ENCODE results near the gene PEF1.
A peak's percentile ranks its signal among the peaks of the same experiment; 100 is the strongest.
"Not testable (repeated sequence)": the region's sequence is repeated elsewhere in the genome, so short reads cannot be mapped to it uniquely, and the experiment has no call there.

Gene PEF1

DNA sequence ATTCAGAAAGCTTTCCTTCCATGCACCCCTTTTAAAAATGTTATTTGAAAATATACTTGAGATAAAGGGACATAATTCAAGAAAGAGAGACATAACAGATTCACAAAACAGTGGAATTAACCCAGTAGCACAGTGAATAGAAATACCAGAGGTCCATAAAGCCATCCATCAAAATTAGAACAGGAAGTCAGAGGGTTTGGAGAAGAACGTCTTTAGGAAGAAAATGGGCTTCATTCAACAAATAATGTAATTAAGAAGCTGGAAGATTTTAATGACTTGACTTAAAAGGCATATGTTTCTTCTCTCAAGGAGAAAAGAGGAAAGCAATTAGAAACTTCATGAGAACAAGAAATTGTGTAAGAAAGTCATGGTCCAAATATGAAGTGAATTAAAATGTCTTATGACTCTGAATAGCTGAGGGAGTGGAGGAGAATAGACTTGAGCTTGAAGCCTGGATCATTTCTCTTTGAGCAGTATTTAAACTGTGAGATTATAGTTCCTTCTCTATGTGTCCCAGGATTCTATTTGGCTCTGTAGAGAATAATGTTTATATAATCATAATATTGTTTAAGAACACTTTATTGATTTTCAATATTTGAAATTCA, 35.1 kb downstream of the PEF1 start:
- no peak for DNase-seq (ENCODE audit: low spot score)

DNA sequence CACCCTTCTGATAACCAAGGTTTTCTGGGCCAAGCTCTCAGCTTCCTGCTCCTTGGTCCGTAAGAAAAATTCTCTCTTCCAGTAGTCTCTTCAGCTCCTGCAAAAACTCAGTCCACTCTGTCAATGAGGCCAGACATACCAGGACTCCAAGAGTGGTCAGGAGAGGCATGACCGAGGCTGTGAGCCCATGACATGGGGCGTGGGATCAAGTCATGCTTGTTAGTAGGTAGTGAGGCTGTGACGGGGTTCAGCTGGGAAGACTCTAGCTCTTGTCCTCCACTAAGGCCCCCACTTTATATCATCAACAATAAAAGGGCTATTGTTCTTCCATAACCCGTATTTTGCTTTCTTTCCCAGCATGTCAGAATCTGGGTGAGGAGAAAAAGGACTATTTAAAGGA, 37.3 kb downstream of the PEF1 start:
- DNase-seq (ENCODE audit: low spot score) = no peak

DNA sequence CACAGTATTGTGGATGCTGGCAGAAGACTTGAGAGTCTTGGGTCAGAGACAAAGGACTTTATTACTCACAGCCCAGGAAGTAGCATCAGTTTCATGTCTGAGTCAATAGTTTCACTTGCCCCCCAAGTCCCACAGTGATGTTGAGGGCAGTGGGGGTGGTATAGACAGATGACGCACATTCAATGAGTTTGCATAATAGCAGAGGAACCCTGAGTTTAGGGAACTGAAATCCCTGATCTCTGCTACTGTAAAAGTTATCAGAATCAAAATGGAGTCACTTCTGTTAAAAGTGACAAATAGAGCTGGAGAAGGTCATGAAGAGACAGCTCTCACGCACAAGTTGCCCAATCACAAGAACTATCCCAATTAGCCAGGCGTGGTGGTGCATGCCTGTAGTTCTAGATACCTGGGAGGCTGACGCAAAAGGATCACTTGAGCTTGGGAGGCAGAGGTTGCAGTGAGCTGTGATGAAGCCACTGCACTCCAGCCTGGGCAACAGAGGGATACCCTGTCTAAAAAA, 38.7 kb downstream of the PEF1 start:
- peak; percentile 83 for DNase-seq (ENCODE audit: low spot score)

DNA sequence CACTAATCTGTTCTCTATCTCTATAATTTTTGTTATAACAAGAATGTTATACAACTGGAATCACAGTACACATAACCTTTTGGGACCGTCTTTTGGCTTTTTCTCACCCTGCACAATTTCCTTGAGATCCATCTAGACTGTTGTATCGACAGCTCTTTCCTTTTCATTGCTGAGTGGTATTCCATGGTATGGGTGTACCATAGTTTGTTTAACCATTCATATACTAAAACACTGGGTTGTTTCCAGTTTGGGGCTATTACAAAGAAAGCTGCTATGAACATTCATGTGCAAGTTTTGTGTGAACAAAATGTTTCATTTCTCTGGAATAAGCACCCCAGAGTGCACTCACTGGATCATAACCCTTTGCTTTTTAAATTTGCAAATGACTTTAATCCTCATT, 42.6 kb downstream of the PEF1 start:
- DNase-seq (ENCODE audit: low spot score) = no peak

DNA sequence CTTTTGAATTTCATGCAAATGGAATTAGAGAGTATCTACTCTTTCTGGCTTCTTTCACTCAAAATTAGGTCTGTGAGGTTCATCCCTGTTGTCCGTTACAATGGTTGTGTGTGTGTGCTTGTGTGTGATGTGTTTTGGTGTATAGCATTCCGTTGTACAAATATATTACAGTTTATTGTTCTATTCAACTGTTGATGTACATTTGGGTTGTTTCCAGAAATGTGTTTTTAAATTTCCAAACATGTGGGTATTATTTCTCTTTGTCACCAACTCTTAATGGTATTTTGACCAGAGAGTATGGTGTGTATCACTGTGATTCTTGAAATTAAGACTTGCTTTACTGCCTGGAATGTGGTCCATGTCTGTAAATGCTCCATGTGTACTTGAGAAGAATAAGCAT, 44.0 kb downstream of the PEF1 start:
- DNase-seq (ENCODE audit: low spot score) = no peak

DNA sequence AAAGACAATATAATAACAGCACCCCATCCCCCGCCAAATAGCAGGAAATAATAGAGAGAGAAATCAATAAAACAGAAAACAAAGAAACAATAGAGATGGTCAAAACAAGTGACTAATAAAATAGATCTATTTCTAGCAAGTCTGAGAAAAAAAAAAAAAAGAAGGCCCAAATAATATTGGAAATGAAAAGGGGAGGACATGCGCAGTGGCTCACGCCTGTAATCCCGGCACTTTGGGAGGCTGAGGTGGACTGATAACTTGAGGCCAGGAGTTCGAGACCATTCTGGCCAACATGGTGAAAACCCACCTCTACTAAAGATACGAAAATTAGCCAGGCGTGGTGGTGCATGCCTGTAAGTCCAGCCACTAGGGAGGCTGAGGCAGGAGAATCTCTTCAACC, 45.7 kb downstream of the PEF1 start:
- DNase-seq (ENCODE audit: low spot score) = no peak

DNA sequence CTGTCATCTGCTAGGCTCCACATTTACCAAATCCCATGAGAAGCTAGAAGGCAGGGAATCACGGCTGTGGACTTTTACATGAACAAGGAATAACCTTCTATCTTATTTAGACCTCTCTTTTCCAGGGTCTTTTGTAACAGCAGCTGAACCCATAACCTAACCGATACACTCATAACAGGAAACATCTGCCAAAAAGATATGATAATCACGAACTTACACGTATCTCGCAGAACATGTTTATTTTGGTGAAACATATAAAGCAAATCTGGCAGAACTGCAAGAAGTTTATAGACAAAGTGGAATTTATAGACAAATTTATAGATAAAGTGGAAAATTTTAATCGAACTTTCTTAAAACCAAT, 48.0 kb downstream of the PEF1 start:
- DNase-seq (ENCODE audit: low spot score) = no peak

DNA sequence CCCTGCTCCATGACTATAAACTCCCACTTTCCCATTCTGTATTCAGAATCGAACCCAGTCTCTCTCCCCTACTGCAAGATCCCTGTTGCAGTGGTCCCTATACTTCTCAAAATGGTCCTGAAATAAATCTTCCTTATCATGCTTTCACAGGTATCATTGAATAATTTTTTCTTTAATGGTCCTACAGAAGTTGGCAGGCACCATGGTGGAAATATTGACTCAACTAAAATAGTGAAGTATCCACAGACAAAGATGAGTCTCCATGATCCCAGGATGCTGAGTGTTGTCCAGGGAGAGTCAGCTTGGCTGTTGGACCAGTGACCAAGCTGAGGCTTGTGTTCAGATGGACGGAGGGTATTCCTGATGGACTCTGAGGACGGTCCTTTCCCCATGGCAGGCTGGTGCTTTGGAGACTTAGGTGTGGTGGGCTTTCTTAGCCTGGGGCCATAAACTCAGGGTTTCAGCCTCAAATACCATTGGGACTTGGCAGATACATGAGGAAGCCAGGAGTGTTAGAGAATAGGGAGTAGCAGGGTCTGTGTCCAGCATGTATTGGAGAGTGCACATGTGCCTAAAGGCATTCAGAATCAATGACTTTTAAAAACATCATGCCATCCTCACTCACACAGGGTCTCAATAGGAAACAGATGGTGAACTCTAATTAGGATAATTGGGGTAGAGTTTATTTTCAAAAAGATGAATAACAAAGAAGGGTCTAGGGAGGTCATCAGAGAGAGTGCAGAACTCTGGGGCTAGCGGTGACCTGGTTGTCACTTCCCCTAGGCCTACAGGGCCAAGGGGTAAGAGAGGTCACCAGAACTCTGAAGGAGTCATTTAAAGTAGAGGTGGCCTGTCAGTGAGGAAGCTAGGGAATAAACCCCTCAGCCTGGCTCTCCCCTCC, 48.6 kb downstream of the PEF1 start:
- DNase-seq (ENCODE audit: low spot score) = no peak

DNA sequence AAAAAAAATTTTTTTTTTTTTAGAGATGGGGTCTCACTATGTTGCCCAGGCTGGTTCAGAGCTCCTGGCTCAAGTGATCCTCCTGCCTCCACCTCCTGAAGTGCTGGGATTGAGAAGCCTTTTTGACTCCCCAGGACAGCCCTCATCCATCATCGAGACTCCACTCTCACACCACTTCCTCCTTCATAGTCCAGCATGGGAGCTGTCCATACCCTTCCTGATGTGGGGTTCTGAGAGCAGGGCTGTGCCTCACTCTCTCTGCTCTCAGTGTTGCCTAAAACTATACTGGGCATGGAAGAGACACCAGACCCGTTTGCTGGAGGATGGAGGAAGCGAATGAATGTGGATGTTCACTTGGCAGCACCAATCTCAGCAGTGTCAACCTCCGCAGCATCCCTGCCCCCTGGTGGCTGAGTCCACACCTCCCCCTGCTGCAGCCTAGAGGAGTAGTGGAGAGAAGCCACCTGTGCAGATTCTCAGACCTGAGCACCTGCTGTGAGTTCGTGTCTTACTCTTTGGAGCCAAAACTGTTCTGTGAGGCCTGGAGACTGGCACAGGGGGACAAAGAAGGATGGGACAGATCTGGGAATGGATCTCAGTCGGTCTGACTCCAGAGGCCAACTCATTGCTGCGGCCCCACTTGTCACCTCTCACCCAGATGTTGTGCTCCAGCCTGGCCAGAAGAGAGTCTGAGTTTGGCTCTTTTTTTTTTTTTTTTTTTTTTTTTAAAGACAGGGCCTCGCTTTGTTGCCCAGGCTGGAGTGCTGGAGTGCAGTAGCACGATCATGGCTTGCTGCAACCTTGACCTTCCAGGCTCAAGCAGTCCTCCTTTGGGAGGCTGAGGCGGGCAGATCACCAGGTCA, 50.7 kb downstream of the PEF1 start:
- DNase-seq (ENCODE audit: low spot score) = peak; percentile 78

DNA sequence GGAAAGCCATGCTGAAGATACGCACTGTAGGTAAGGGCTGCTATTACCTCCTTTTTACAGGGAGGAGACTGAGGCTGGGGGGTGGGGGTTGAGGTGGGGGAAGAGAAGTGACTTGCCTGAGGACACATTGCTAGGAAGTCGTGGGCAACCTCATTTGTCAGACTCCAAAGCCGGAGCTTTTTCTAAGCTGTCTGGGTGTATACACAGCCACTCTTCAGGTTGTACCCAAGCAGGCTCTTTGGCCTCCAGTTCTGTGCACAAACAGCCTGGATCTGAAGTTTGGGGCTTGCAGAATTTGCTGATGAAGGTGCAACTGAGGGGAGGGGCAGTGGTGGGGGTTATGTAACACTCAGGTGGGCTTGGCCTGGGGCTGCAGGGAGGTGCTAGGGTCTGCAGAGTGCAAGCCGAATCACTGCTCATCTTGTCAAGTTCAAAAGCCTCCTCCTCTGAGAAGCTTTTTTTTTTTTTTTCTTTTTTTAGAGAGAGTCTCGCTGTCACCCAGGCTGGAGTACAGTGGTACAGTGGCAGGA, 51.5 kb downstream of the PEF1 start:
- DNase-seq (ENCODE audit: low spot score) = no peak

DNA sequence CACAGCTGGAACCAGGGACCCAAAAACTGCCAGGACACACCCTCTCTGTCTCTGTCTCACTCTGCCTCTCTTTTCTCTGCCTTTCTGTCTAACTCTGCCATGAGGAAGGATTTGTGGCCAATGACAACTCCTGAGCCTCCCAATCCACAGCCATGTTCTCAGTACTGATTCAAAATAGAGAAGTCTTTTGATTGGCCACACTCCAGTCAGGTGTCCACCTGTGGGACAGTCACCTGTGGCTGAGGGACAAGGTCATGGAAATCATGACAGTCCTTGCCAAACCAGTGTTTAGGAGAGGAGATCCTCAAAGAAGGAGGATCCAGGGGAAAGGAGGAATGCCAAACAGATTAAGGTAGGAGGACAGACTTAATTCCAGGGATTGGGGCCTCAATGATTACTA, 52.5 kb downstream of the PEF1 start:
- DNase-seq (ENCODE audit: low spot score) = no peak

DNA sequence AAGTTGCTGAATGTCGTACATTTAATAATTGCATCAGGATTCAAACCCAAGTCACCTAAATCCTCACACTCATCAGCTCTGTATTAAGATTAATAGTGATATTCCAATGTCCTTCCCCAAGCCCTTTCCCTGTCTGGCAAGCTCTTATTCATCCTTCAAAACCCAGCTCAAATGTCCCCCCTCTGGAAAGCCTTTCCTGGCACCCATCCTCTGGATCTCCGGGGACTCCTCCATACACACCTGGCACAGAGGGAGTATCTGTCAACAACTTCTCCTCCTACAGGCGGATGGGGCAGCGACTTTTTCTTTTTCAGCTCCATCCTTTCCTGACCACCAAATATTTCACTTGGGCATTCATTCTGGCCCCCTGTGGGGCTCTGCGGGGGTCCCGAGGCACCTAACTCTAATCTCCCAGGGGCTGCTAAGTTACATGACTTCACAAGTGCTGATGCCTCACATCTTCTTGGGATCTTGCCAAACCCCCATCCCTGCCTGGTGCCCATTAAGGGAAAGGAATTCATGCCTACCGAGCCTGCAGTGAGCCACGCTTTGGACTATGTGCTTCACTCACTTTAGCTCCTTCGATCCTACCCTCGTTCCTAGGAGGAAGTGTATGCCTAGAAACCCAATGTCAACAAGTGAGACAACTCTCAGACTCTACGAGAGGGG, 53.1 kb downstream of the PEF1 start:
- no peak for DNase-seq (ENCODE audit: low spot score)

DNA sequence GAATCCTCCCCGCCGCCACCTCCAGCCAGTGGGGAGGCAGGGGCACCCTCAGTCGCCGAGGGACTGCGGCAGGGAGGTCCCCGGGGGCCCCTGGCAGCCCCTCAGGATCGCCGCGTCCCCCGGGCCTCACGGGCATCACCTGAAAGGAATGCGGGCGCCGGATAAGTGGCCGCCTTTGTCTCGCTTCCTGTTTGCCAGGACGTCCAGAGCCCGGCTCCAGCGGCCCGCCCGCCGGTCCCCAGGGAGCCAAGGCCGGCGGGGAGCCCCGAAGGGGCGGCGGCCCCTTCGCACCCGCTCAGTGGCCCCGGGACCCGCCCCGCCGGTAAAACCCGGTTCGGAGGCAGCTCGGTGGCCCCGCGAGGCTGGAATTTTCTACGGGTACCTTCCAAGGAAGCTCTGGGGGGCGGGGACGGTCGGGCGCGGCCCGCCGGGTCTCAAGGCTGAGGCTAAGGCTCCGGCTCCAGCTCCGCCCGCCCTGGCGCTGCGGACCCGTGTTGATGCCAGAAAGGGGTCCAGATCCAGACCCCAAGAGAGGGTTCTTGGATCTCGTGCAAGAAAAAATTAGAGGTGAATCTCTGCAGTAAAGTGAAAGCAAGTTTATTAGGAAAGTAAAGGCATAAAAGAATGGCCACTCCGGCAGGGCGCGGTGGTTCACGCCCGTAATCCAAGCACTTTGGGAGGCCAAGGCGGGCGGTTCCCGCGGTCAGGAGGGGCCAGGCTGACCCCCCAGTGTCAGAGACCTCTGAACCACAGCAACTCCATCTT, 55.7 kb downstream of the PEF1 start:
- DNase-seq (ENCODE audit: low spot score) = no peak

DNA sequence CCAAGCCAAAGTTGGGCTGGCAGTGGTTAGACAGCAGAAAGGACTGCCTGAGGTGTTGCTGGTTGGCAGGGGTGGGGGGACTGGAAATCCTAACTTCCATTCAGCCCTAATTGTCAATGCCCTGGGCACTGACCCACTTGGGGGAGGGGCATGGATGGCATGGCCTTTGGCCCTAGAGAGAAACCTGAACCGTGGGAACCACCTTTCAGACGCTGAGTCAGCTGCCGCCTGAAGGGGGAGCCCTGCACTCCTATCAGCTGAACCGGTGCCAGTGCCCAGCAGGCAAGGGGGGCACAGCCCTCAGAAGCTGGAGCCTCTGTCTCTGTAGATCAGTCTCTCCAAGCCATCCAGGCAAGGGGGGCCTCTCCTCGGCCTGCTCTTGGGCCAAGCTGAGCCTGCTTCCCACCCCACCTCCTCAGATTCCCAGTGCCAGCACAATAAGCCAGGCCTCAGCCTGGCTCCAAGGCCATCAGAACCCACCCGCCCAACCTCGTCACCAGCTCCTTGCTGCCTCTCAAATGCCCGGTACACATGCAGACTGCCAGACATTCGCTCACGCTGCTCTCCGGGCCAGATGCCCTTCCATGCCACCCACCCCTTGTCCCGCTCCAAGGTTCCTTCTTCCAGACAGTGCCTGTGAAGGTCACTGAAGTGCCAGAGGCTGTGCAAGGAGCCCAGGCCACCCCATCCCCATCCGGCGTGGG, 56.8 kb downstream of the PEF1 start:
- DNase-seq (ENCODE audit: low spot score) = peak; percentile 50

DNA sequence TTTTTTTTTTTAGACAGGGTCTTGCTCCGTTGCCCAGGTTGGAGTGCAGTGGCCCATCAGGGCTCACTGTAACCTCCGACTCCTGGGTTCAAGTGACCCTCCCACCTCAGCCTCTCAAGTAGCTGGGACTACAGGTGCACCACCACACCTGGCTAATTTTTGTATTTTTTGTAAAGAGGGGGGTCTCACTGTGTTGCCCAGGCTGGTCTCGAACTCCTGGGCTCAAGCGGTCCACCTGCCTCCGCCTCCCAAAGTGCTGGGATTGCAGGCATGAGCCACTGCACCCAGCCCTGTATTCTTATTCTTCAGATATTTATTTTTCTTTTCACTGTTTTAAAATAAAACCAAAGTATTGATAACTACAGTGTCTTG, 57.4 kb downstream of the PEF1 start:
- not testable (repeated sequence) for DNase-seq (ENCODE audit: low spot score)

DNA sequence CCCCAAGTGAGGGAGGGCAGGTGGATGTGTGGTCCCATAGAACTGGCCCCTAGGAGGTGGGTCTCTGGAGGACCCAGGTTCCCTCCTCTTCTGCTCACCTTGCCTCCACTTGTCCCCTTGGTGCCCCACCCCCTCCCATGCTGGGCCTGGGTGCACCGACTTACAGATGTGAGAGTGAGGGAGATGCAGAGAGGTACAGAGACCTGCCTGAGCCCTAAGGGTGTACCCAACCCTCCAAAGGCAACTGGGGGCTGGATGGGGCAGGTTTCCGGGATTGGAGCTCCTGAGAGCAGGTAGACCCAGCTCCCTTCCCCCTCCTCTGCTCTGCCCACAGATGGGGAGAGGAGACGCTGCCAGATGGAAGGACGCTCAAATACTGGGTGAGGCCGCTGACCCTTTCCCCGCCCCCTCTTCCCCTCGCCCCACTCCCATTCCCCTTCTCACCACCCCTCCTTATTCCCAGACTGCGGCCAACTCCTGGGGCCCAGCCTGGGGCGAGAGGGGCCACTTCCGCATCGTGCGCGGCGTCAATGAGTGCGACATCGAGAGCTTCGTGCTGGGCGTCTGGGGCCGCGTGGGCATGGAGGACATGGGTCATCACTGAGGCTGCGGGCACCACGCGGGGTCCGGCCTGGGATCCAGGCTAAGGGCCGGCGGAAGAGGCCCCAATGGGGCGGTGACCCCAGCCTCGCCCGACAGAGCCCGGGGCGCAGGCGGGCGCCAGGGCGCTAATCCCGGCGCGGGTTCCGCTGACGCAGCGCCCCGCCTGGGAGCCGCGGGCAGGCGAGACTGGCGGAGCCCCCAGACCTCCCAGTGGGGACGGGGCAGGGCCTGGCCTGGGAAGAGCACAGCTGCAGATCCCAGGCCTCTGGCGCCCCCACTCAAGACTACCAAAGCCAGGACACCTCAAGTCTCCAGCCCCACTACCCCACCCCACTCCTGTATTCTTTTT, 58.0 kb downstream of the PEF1 start:
- no peak for DNase-seq (ENCODE audit: low spot score)

DNA sequence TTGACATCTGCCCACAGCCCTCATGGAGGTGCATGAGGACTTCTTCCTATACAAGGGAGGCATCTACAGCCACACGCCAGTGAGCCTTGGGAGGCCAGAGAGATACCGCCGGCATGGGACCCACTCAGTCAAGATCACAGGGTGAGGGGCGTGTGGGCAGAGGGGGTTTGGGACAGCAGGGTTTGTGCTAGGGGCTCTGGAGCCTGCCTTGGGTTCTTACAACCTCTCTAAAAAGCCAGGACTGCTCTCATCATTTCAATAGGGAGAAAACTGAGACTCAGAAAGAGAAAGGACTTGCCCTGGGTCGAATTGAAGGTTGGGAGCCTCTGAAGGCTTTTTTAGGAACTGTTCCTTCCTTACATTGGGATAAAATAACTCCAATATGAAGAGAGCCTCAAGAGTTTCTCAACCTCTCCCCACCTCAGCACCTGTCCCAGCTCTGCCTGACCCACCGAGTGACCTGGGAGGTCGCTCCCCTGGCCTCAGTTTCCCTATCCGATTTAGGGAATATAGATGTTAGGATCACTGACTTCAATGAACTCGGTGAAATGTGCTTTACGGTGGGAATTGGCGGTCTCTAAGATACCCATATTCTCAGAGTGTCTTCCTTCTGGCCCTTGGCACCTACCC, 58.8 kb downstream of the PEF1 start:
- no peak for DNase-seq (ENCODE audit: low spot score)

DNA sequence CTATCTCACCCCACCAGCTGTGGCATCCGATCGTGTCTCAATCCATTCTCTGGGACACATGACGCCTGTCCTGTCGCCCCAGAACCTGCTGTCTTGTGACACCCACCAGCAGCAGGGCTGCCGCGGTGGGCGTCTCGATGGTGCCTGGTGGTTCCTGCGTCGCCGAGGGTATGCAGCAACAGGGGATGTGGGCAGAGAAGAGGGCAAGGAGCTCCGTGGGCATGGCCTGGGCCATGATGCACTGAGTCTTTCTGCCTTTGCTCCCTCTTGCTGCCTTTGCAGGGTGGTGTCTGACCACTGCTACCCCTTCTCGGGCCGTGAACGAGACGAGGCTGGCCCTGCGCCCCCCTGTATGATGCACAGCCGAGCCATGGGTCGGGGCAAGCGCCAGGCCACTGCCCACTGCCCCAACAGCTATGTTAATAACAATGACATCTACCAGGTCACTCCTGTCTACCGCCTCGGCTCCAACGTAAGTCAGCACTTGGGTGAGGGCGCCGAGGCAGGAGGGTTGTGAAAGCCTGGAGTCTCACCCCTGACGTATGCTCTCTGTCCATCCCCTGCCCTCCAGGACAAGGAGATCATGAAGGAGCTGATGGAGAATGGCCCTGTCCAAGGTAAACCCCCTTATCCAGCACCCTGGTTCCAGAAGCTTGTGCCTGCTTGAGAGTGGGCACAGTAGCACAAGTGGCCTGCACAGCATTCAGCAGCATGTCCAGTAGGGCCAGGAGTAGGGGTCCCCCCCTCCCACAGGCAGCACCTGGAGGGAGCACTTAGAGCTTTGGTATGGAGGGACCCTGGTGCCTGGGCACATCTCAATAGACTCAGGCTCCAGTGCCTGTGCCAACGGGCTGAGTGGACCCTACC, 59.6 kb downstream of the PEF1 start:
- DNase-seq (ENCODE audit: low spot score) = no peak
